ENCODE data around the gene VAT1L.

The VAT1L gene

DNA sequence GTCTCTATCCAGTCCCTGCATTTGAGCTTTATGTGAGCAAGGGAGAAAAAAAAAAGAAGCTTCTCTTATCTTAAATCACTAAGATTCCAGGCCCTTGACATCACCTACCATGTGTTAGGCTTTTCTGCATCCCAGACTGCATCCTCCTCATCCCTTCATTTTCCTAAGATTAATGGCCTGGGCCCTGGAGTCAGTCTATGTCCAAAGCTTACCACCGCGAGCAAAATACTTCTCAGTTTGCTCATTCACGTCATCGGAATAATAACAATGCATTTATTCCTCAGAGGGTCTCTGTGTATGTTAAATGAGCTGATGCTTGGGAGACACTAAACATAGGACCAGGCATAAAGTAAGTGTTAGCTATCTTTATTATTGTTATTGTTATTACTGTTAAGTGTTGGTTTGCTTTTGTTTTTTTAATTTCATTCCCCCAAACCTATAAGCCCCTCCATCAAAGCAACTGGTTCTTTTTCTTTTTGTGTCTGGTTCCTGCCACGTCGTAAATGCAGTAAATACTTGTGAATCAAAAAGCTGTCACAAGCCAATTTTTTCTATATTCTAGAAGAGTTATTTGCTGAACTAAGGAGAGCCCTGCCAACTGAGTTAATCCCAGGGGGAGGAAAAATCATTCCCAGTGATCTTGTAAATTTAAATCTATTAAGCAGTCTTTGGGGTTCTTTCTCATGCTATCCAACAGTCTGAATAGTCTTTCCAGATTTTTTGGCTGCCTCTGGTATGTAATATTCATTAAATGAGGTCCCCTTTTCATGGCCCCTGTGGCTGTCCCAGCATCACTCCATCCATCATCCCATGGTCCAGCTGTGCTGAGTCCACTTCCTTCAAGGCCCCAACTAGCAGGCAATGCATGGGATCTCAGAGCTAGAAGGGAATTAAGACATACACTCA is 46.5 kb downstream of the VAT1L start:
- ATAC-seq: no peak
- H3K36me3 Mint-ChIP-seq (ENCODE audit: low read depth): no peaks in the 10 kb centered on the region

DNA sequence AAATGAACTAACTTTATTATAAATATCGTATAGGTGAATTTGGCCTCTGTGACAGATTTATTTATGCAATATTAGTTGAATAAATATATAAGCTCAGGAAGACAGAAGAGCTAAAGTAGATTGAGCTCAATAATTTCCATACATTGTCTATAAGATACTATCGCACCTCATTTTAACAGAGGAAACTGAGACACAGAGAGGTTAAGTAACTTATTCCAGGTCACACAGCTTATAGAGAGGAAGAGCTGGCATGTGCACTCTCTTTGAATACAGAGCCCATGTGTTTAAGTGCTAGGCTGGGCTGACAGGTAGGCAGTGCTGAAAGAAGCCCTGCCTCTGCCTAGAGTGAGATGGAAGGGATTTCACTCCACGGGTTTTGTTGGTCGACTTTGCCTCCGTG is 48.4 kb downstream of the VAT1L start:
- DNase-seq: no peak
- Mint-ChIP-seq H3K36me3 (ENCODE audit: low read depth) (no peaks in the 10 kb centered on the region), H3K4me3 (no peak overlapping the region), H3K4me1 (no peaks in the 10 kb centered on the region), H3K27me3 (peaks cover 4% of the 10 kb centered on the region), H3K27ac (no peak overlapping the region), H3K9me3 (no peaks in the 10 kb centered on the region)
- no peak for ATAC-seq

More for the DNA sequence above, 46.5 kb downstream of the VAT1L start:
- no peak overlapping the region for H3K4me3 Mint-ChIP-seq
- peaks cover 4% of the 10 kb centered on the region for H3K27me3 Mint-ChIP-seq
- H3K4me1 Mint-ChIP-seq: no peaks in the 10 kb centered on the region
- no peak for DNase-seq
- H3K9me3 Mint-ChIP-seq: no peaks in the 10 kb centered on the region
- H3K27ac Mint-ChIP-seq: no peak overlapping the region

DNA sequence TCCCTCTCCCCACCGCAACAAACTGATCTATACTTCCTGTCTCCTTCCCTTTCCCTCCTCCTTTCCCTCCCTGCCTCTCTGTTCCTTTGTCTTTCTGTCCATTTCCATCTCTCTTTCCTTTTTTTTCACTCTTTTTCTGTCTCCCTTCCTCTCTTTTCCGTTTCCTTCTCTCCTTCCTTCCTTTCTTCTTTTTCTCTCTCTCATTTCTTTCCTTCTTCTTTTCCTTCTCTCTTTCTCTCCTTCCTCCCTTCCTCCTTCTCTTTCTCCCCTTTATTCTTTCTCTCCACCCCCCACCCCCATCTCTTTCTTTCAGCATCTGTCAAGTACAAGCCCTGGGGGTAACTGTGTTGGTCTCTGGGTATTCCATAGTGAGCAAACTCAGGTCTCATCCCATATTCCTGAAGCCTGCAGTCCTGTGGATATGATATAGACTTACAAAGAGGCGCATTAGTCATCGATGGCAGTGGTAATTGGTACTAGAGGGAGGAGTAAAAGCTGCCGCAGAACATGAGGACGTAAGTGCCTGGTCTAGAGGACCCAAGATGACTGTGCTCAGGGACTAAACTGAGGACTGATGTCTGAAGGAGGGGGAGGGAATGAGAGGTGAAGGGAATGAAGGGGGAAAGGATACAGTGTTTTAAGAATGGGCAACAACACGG is 50.4 kb downstream of the VAT1L start:
- H3K27ac Mint-ChIP-seq: no peak overlapping the region
- DNase-seq (no peak), ATAC-seq (no peak)
- no peaks in the 10 kb centered on the region for H3K36me3 Mint-ChIP-seq (ENCODE audit: low read depth)
- peaks cover 4% of the 10 kb centered on the region for H3K27me3 Mint-ChIP-seq
- H3K9me3 Mint-ChIP-seq: no peaks in the 10 kb centered on the region
- H3K4me1 Mint-ChIP-seq: no peaks in the 10 kb centered on the region
- H3K4me3 Mint-ChIP-seq: no peak overlapping the region

DNA sequence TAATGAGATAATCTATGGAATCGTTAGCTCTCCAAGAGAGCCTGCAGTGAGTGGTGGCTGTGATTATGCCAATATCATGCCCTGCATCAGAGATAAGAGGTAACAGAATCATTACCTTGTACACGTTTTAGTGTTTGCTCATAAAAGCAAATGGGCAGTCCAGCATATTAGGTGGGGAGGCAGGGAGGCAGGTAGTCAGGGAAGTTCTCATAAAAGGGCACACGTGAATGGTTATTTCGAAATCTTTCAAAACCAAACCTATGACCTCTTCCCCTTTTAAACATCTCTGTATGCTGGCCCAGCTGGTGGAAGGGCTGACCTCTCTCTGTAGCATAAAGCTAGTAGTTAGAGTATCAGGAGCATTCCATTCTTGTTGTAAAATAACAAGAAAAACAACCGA is 51.7 kb downstream of the VAT1L start:
- ATAC-seq (no peak), DNase-seq (no peak)
- Mint-ChIP-seq H3K36me3 (ENCODE audit: low read depth) (no peaks in the 10 kb centered on the region), H3K27me3 (peaks cover 4% of the 10 kb centered on the region), H3K27ac (no peak overlapping the region), H3K4me1 (no peaks in the 10 kb centered on the region), H3K4me3 (no peak overlapping the region), H3K9me3 (no peaks in the 10 kb centered on the region)

GRCh38 chr16:77840673-77841501 is 52.5 kb downstream of the VAT1L start:
- Mint-ChIP-seq H3K4me3 (no peak overlapping the region), H3K36me3 (ENCODE audit: low read depth) (no peaks in the 10 kb centered on the region), H3K9me3 (no peaks in the 10 kb centered on the region), H3K27me3 (peaks cover 4% of the 10 kb centered on the region), H3K27ac (no peak overlapping the region), H3K4me1 (no peaks in the 10 kb centered on the region)
- ATAC-seq (no peak), DNase-seq (no peak)

GRCh38 chr16:77841502-77841763 is 53.1 kb downstream of the VAT1L start:
- Mint-ChIP-seq H3K27me3 (peaks cover 4% of the 10 kb centered on the region), H3K27ac (no peak overlapping the region), H3K4me1 (no peaks in the 10 kb centered on the region), H3K36me3 (ENCODE audit: low read depth) (no peaks in the 10 kb centered on the region), H3K4me3 (no peak overlapping the region), H3K9me3 (no peaks in the 10 kb centered on the region)
- DNase-seq (no peak), ATAC-seq (no peak)

DNA sequence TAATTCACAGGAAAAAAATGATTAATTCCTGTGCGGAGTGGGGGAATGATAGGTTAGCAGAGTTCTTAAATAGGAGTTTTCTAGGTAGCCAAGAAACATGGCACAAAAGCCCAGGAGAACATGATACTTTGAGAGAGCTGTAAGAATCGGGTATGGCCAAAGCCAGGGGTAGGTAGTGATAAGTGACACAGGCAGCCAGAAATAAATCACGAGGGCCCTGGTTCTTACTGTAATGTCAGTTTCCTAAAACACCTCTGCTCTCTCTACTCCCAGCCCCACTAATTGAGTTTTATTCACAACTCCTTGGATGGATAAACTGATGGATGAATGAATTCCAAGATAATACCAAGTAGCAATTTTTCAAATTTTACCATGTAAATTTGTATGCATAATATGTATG is 54.1 kb downstream of the VAT1L start:
- Mint-ChIP-seq H3K27me3 (peaks cover 4% of the 10 kb centered on the region), H3K36me3 (ENCODE audit: low read depth) (no peaks in the 10 kb centered on the region), H3K9me3 (no peaks in the 10 kb centered on the region), H3K27ac (no peak overlapping the region), H3K4me3 (no peak overlapping the region), H3K4me1 (no peaks in the 10 kb centered on the region)
- ATAC-seq (no peak), DNase-seq (no peak)

DNA sequence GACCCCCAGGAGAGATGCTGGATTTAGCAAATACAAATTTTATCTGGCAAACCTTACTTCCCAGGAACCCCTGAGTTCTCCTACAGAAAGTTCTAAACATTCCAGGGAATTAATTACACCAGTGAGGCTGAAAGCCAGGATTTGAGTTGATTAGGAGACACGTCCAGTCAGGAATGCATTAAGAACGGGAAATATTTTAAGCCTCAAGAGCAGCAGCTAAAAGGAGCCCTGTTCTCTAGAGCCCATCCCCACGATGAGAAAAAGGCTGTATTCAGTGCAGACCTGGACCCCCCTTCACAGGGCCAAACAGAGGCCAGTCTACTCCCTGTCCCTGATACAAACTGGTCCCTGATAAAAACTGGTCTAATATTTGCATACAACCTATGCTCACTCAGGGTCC is 55.0 kb downstream of the VAT1L start:
- Mint-ChIP-seq H3K4me3 (no peak overlapping the region), H3K27ac (no peak overlapping the region), H3K9me3 (no peaks in the 10 kb centered on the region), H3K4me1 (no peaks in the 10 kb centered on the region), H3K27me3 (peaks cover 3% of the 10 kb centered on the region), H3K36me3 (ENCODE audit: low read depth) (no peaks in the 10 kb centered on the region)
- ATAC-seq (no peak), DNase-seq (no peak)

DNA sequence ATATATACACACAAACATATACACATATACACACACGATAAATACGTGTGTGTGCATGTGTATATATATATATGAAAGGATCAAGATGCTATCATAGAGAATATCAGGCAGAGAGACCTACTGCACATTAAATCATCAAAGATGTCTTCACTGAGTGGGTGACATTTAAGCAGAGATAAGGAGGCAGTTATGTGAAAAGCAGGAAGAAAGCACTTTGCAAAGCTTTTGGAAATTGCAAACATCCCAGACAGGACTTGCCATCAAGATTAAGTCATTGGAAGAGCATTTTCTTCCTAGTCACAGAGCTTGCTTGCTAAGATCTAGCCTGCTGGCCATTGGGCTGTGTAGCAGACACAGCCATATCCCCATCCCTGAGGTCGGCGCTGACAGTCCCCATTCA is 56.4 kb downstream of the VAT1L start:
- Mint-ChIP-seq H3K27ac (no peak overlapping the region), H3K27me3 (no peaks in the 10 kb centered on the region), H3K4me3 (no peak overlapping the region), H3K36me3 (ENCODE audit: low read depth) (no peaks in the 10 kb centered on the region), H3K9me3 (no peaks in the 10 kb centered on the region), H3K4me1 (no peaks in the 10 kb centered on the region)
- DNase-seq (no peak), ATAC-seq (no peak)

- DNase-seq (no peak), ATAC-seq (no peak)
- Mint-ChIP-seq H3K36me3 (ENCODE audit: low read depth) (no peaks in the 10 kb centered on the region), H3K27me3 (peaks cover 2% of the 10 kb centered on the region), H3K4me3 (no peak overlapping the region), H3K9me3 (no peaks in the 10 kb centered on the region), H3K4me1 (no peaks in the 10 kb centered on the region), H3K27ac (no peak overlapping the region)
Measured at GRCh38 chr16:77849646-77850258, 61.4 kb downstream of the VAT1L start.

GRCh38 chr16:77850636-77851333 is 62.4 kb downstream of the VAT1L start:
- Mint-ChIP-seq H3K4me1 (no peaks in the 10 kb centered on the region), H3K27me3 (peaks cover 3% of the 10 kb centered on the region), H3K4me3 (no peak overlapping the region), H3K36me3 (ENCODE audit: low read depth) (no peaks in the 10 kb centered on the region), H3K27ac (no peak overlapping the region), H3K9me3 (no peaks in the 10 kb centered on the region)
- DNase-seq (no peak), ATAC-seq (no peak)

DNA sequence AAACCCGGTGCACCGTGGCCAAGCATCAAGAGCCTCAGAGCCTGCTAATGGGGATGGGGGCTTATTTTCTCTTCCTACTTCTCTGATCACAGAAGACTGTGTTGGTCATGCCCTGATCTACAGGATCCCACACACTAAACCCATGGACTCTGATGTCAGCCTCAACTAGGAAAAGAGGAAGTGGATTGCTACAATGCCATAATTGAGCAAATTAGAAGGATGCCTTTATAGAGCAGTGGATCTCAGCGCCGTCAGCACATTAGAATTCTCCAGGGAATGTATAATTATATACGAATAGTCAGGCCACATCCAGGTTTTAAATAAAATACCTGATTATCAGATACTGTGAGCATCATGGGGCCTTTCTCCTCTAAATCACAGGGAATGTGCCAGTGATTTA is 64.8 kb downstream of the VAT1L start:
- no peak overlapping the region for H3K27ac Mint-ChIP-seq
- no peaks in the 10 kb centered on the region for H3K4me1 Mint-ChIP-seq

DNA sequence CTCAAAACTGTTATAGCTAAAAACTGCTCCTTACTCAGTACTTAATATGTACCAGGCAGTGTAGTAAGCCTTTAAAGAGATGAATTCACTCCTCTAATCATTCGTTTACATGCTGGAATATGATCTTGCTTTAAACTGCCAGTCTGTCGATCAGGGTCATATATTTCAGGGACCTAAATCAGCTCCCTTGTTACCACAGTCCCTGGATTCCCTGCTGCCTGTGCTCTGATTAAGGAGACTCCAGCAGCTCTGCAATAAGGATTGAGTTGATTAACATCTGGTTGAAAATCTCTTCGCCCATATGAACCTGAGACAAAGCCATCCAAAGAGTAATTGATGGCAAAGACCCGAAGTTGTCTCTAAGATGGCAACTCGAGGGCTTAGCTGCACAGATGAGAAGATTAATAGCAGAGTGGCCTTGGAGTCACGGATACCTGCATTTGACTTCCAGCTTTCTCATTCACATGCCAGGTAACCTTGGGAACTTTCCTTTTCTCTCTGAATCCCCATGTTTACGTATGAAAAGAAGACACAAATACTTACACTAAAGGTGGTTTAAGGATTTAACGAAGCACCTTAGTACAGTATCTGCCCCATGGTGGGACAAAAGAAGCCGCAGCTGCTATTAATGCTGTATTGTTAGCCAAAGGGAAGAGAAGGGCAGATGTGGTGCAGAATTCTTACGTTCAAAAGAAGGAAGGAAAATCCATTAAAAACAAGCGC is 68.2 kb downstream of the VAT1L start:
- Mint-ChIP-seq H3K9me3 (no peaks in the 10 kb centered on the region), H3K4me1 (no peaks in the 10 kb centered on the region), H3K36me3 (ENCODE audit: low read depth) (no peaks in the 10 kb centered on the region)

More for the DNA sequence above, 64.8 kb downstream of the VAT1L start:
- Mint-ChIP-seq H3K27me3 (peaks cover 6% of the 10 kb centered on the region), H3K9me3 (no peaks in the 10 kb centered on the region), H3K4me3 (no peak overlapping the region), H3K36me3 (ENCODE audit: low read depth) (no peaks in the 10 kb centered on the region)
- ATAC-seq (no peak), DNase-seq (no peak)

More for the DNA sequence above, 68.2 kb downstream of the VAT1L start:
- H3K27me3 Mint-ChIP-seq: peaks cover 7% of the 10 kb centered on the region
- H3K27ac Mint-ChIP-seq: no peak overlapping the region
- ATAC-seq (no peak), DNase-seq (no peak)
- H3K4me3 Mint-ChIP-seq: no peak overlapping the region
